ENCODE results near the gene ETDA. TPM values are rescaled to one million over a fixed set of nuclear protein-coding genes. Genes with fewer than 3 reads are reported as not detected.
"Not testable (repeated sequence)": the region's sequence is repeated elsewhere in the genome, so short reads cannot be mapped to it uniquely, and the experiment has no call there.

The ETDA gene
- not detected in 2 replicates for total RNA-seq

DNA sequence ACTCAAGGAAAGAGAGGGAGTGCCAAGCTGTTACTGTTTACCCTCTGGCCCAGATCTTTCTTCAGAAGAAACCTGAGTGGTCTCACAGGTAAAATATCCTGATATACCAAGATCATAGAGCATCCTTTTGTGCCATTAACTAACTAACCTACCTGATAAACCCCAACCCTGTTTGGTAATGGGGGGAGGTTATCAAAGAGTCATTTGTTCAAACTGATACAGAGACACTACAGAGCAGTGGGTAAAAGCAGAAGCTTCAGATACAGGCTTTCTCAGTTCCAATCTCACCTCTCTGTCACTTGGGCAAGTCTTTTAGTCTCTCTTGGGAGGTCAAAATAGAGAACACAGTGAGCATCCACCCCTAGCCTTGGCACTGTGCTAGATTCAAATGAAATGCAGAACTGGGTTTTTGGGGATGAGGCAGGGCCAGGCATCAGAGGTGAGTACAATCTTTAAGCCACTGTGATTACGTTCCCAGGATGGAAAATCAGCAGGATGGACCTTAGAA is at the start of gene ETDA:
TSS of gene ETDA (plus strand) at position 51 of the 508 bp plus-strand sequence. CDS start 1,216 bp downstream, outside the sequence.
- not testable (repeated sequence) for DNase-seq (ENCODE audit: low read depth); H3K27me3 ChIP-seq (ENCODE audit: control insufficient read depth, insufficient read depth, low read length); H3K4me3 ChIP-seq (ENCODE audit: low read depth, low read length); H3K36me3 ChIP-seq (ENCODE audit: control insufficient read depth, insufficient read depth, low read length)
- FAIRE-seq = peak; percentile 99

DNA sequence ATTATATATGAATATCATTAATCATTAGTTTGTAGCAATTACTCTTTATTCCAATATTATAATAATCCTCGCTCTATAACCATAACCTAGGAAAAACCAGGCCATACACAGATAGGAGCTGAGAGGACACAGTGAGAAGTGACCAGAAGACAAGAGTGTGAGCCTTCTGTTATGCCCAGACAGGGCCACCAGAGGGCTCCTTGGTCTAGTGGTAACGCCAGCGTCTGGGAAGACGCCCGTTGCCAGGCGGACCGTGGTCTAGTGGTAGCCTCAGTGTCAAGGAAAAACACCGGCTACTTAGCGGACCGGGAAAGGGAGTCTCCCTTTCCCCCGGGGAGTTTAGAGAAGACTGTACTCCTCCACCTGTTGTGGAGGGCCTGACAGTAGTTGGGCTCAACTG is 45.4 kb upstream of the ETDA start:
- not testable (repeated sequence) for FAIRE-seq; DNase-seq (ENCODE audit: low read depth); H3K36me3 ChIP-seq (ENCODE audit: control insufficient read depth, insufficient read depth, low read length); H3K4me3 ChIP-seq (ENCODE audit: low read depth, low read length); H3K27me3 ChIP-seq (ENCODE audit: control insufficient read depth, insufficient read depth, low read length)
- TF ChIP-seq, protein P1, sequence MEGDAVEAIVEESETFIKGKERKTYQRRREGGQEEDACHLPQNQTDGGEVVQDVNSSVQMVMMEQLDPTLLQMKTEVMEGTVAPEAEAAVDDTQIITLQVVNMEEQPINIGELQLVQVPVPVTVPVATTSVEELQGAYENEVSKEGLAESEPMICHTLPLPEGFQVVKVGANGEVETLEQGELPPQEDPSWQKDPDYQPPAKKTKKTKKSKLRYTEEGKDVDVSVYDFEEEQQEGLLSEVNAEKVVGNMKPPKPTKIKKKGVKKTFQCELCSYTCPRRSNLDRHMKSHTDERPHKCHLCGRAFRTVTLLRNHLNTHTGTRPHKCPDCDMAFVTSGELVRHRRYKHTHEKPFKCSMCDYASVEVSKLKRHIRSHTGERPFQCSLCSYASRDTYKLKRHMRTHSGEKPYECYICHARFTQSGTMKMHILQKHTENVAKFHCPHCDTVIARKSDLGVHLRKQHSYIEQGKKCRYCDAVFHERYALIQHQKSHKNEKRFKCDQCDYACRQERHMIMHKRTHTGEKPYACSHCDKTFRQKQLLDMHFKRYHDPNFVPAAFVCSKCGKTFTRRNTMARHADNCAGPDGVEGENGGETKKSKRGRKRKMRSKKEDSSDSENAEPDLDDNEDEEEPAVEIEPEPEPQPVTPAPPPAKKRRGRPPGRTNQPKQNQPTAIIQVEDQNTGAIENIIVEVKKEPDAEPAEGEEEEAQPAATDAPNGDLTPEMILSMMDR (IDR thresholded peaks at IDR 0.05; ENCODE audit: insufficient read depth, low read length, severe bottlenecking) = peak; percentile 38

DNA sequence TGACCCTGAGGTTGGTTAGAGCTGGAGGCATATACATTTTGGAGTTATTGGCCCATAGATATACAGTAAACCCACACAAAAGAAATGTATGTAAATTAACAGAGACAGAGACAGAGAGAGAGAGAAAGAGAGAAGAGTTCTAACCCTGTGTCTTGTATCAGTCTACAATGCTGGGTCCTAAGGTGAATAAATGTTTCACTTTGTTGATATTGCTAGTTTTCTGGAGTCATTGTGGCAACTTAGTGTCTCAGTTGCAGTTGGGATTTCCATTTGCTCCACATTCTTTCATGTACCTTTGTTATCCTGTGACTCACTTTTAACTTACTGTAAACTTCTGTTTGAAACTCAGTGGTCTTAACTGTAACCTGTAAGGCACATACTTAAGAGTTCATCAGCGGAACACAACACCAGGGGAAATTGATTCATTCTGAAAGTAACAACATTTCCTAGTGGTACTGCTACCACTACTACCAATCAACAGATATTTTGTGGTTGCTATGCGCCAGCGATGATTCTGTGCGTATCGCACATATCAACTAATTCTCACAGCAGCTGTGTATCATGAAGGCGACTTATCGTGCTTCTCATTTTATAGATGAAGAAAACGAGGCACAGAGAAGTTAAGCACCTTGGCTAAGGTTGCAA is 38.5 kb upstream of the ETDA start:
- DNase-seq (ENCODE audit: low read depth) = no peak
- FAIRE-seq = no peak
- no peaks in the 10 kb centered on the region for H3K27me3 ChIP-seq (ENCODE audit: control insufficient read depth, insufficient read depth, low read length)
- no peak overlapping the region for H3K4me3 ChIP-seq (ENCODE audit: low read depth, low read length)
- TF ChIP-seq, protein P1 (IDR thresholded peaks at IDR 0.05; ENCODE audit: insufficient read depth, low read length, severe bottlenecking) = no peak
- H3K36me3 ChIP-seq (ENCODE audit: control insufficient read depth, insufficient read depth, low read length) = no peaks in the 10 kb centered on the region

- not testable (repeated sequence) for H3K4me3 ChIP-seq (ENCODE audit: low read depth, low read length); FAIRE-seq; DNase-seq (ENCODE audit: low read depth); H3K36me3 ChIP-seq (ENCODE audit: control insufficient read depth, insufficient read depth, low read length); H3K27me3 ChIP-seq (ENCODE audit: control insufficient read depth, insufficient read depth, low read length)
Observed at GRCh38 chrX:135245989-135246388, 5.9 kb upstream of the ETDA start.

GRCh38 chrX:135256087-135256684 is 4.3 kb downstream of the ETDA start:
- H3K27me3 ChIP-seq (ENCODE audit: control insufficient read depth, insufficient read depth, low read length); H3K4me3 ChIP-seq (ENCODE audit: low read depth, low read length); DNase-seq (ENCODE audit: low read depth); H3K36me3 ChIP-seq (ENCODE audit: control insufficient read depth, insufficient read depth, low read length); FAIRE-seq: not testable (repeated sequence)

GRCh38 chrX:135256923-135257322 is 5.1 kb downstream of the ETDA start:
- no peak for FAIRE-seq
- H3K36me3 ChIP-seq (ENCODE audit: control insufficient read depth, insufficient read depth, low read length) = no peaks in the 10 kb centered on the region
- H3K4me3 ChIP-seq (ENCODE audit: low read depth, low read length) = no peak overlapping the region
- TF ChIP-seq, protein P1 (IDR thresholded peaks at IDR 0.05; ENCODE audit: insufficient read depth, low read length, severe bottlenecking) = no peak
- H3K27me3 ChIP-seq (ENCODE audit: control insufficient read depth, insufficient read depth, low read length) = no peaks in the 10 kb centered on the region
- DNase-seq (ENCODE audit: low read depth) = no peak

DNA sequence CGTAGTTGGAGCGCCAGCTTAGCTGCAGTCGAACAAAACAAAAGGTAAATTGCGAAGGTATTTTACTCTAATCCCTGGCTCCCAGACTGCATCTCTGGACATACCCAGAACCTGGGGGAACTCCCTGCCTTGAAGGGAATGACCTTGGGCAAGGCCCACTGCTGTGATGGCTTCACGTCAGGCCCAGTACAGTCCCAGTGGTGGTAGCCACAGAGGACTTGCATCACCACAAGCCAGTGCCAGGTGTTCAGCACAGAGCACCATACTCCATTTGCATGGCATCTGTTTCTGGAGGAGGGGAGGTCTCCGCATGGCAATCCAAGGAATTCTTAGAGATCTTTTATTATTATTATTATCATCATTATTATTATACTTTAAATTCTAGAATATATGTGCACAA is 5.6 kb downstream of the ETDA start:
- H3K36me3 ChIP-seq (ENCODE audit: control insufficient read depth, insufficient read depth, low read length) = no peaks in the 10 kb centered on the region
- no peaks in the 10 kb centered on the region for H3K27me3 ChIP-seq (ENCODE audit: control insufficient read depth, insufficient read depth, low read length)
- no peak overlapping the region for H3K4me3 ChIP-seq (ENCODE audit: low read depth, low read length)
- TF ChIP-seq, protein P1 (IDR thresholded peaks at IDR 0.05; ENCODE audit: insufficient read depth, low read length, severe bottlenecking) = no peak
- no peak for DNase-seq (ENCODE audit: low read depth)
- no peak for FAIRE-seq

DNA sequence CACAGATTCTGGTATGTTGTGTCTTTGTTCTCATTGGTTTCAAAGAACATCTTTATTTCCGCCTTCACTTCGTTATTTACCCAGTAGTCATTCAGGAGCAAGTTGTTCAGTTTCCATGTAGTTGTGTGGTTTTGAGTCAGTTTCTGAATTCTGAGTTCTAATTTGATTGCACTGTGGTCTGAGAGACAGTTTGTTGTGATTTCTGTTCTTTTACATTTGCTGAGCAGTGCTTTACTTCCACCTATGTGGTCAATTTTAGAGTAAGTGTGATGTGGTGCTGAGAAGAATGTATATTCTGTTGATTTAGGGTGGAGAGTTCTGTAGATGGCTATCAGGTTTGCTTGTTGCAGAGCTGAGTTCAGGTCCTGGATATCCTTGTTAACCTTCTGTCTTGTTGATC is 9.1 kb downstream of the ETDA start:
- not testable (repeated sequence) for FAIRE-seq; H3K36me3 ChIP-seq (ENCODE audit: control insufficient read depth, insufficient read depth, low read length); H3K27me3 ChIP-seq (ENCODE audit: control insufficient read depth, insufficient read depth, low read length); DNase-seq (ENCODE audit: low read depth); H3K4me3 ChIP-seq (ENCODE audit: low read depth, low read length)

GRCh38 chrX:135263376-135263775 is 11.5 kb downstream of the ETDA start:
- H3K27me3 ChIP-seq (ENCODE audit: control insufficient read depth, insufficient read depth, low read length); FAIRE-seq; H3K36me3 ChIP-seq (ENCODE audit: control insufficient read depth, insufficient read depth, low read length); H3K4me3 ChIP-seq (ENCODE audit: low read depth, low read length); DNase-seq (ENCODE audit: low read depth): not testable (repeated sequence)

All from bronchial epithelial cell (primary cell).